KMS-11 (cell line): ENCODE results near the gene TMEM100.

Experiments
- H2AFZ ChIP-seq: fragments of 200-600 bp; sonication (generic); 2 replicates; pipeline ENCODE4 v1.6.1; 2016; ENCODE audit warnings: antibody characterized with exemption, mixed run types, low read depth
- H3K27ac ChIP-seq: fragments of 200-600 bp; sonication (generic); 2 replicates; pipeline ENCODE4 v1.6.1; 2016; ENCODE audit warnings: mild to moderate bottlenecking, mixed run types
- H3K27me3 ChIP-seq: fragments of 200-600 bp; sonication (generic); 2 replicates; pipeline ENCODE4 v1.6.1; 2017; ENCODE audit warnings: mild to moderate bottlenecking, low read depth, mixed run types, moderate library complexity; ENCODE audit not compliant: insufficient read depth
- H3K36me3 ChIP-seq: fragments of 200-600 bp; sonication (generic); 2 replicates; pipeline ENCODE4 v1.6.1; 2017; ENCODE audit warnings: mild to moderate bottlenecking, mixed run types; ENCODE audit not compliant: insufficient read depth
- H3K4me1 ChIP-seq: fragments of 200-600 bp; sonication (generic); 2 replicates; pipeline ENCODE4 v1.6.1; 2016; ENCODE audit warnings: mild to moderate bottlenecking, low read depth, mixed run types; ENCODE audit not compliant: poor library complexity, severe bottlenecking
- H3K4me2 ChIP-seq: fragments of 200-600 bp; sonication (generic); 2 replicates; pipeline ENCODE4 v1.7.0; 2016; ENCODE audit warnings: mild to moderate bottlenecking, mixed run types
- H3K4me3 ChIP-seq: fragments of 200-600 bp; sonication (generic); IDR thresholded peaks from 2 replicates; pipeline ENCODE4 v1.6.1; 2017; ENCODE audit warnings: low read depth, low read length, mixed read lengths; ENCODE audit not compliant: insufficient read depth
- H3K79me2 ChIP-seq: fragments of 200-600 bp; sonication (generic); 2 replicates; pipeline ENCODE4 v1.6.1; 2016; ENCODE audit warnings: low read depth, mixed run types; ENCODE audit not compliant: insufficient read depth
- H3K9ac ChIP-seq: fragments of 200-600 bp; sonication (generic); 2 replicates; pipeline ENCODE4 v1.6.1; 2016; ENCODE audit warnings: mild to moderate bottlenecking, mixed run types
- H4K20me1 ChIP-seq: fragments of 200-600 bp; sonication (generic); 2 replicates; pipeline ENCODE4 v1.6.1; 2016; ENCODE audit warnings: mild to moderate bottlenecking, mixed run types; ENCODE audit not compliant: insufficient read depth
- CTCF ChIP-seq: fragments of 200-600 bp; sonication (generic); conservative IDR thresholded peaks from 2 replicates; pipeline ENCODE4 v1.6.1; 2017; ENCODE audit warnings: low read depth, mild to moderate bottlenecking, antibody characterized with exemption, low read length, moderate library complexity, mixed read lengths

Gene TMEM100

GRCh38 chr17:55717432-55717831 lies 5.2 kb downstream of the TMEM100 start:
- no peaks in the 10 kb centered on the region for H3K27me3 ChIP-seq

GRCh38 chr17:55710829-55711496 lies 11.7 kb downstream of the TMEM100 start:
- H3K36me3 ChIP-seq, result no peaks in the 10 kb centered on the region
- H3K9ac ChIP-seq, result no peak overlapping the region
- H4K20me1 ChIP-seq, result no peaks in the 10 kb centered on the region
- H3K79me2 ChIP-seq, result no peaks in the 10 kb centered on the region
- no peaks in the 10 kb centered on the region for H3K4me1 ChIP-seq
- no peaks in the 10 kb centered on the region for H3K27me3 ChIP-seq
- H2AFZ ChIP-seq, result no peak overlapping the region
- H3K4me3 ChIP-seq, result no peak overlapping the region
- H3K4me2 ChIP-seq, result no peak overlapping the region
- no peak overlapping the region for H3K27ac ChIP-seq
- no peak for TF ChIP-seq CTCF

More at GRCh38 chr17:55717432-55717831, 5.2 kb downstream of the TMEM100 start:
- H3K79me2 ChIP-seq, result no peaks in the 10 kb centered on the region
- H3K27ac ChIP-seq, result no peak overlapping the region
- no peak overlapping the region for H3K4me3 ChIP-seq
- no peaks in the 10 kb centered on the region for H3K4me1 ChIP-seq
- H2AFZ ChIP-seq, result no peak overlapping the region
- no peak for TF ChIP-seq CTCF
- no peaks in the 10 kb centered on the region for H3K36me3 ChIP-seq
- no peak overlapping the region for H3K9ac ChIP-seq
- H4K20me1 ChIP-seq, result no peaks in the 10 kb centered on the region
- no peak overlapping the region for H3K4me2 ChIP-seq

GRCh38 chr17:55710410-55710809 lies 12.3 kb downstream of the TMEM100 start:
- Histone ChIP-seq H3K4me3 (no peak overlapping the region), H2AFZ (no peak overlapping the region), H3K79me2 (no peaks in the 10 kb centered on the region), H3K36me3 (no peaks in the 10 kb centered on the region), H3K4me2 (no peak overlapping the region), H3K4me1 (no peaks in the 10 kb centered on the region), H4K20me1 (no peaks in the 10 kb centered on the region), H3K9ac (no peak overlapping the region), H3K27ac (no peak overlapping the region), H3K27me3 (no peaks in the 10 kb centered on the region)
- TF ChIP-seq CTCF, result no peak

GRCh38 chr17:55709984-55710383 lies 12.7 kb downstream of the TMEM100 start:
- Histone ChIP-seq H3K4me3 (no peak overlapping the region), H3K4me2 (no peak overlapping the region), H3K9ac (no peak overlapping the region), H2AFZ (no peak overlapping the region), H3K79me2 (no peaks in the 10 kb centered on the region), H4K20me1 (no peaks in the 10 kb centered on the region), H3K4me1 (no peaks in the 10 kb centered on the region), H3K36me3 (no peaks in the 10 kb centered on the region), H3K27me3 (no peaks in the 10 kb centered on the region), H3K27ac (no peak overlapping the region)
- TF ChIP-seq CTCF, result no peak
